Measurements from ENCODE around the gene DCST2. TPM values are rescaled to one million over a fixed set of nuclear protein-coding genes. Genes with fewer than 3 reads are reported as not detected.
A peak's percentile ranks its signal among the peaks of the same experiment; 100 is the strongest.

DCST2 gene
- total RNA-seq, 1 donor from 2014 or later = 0.64 TPM

DNA sequence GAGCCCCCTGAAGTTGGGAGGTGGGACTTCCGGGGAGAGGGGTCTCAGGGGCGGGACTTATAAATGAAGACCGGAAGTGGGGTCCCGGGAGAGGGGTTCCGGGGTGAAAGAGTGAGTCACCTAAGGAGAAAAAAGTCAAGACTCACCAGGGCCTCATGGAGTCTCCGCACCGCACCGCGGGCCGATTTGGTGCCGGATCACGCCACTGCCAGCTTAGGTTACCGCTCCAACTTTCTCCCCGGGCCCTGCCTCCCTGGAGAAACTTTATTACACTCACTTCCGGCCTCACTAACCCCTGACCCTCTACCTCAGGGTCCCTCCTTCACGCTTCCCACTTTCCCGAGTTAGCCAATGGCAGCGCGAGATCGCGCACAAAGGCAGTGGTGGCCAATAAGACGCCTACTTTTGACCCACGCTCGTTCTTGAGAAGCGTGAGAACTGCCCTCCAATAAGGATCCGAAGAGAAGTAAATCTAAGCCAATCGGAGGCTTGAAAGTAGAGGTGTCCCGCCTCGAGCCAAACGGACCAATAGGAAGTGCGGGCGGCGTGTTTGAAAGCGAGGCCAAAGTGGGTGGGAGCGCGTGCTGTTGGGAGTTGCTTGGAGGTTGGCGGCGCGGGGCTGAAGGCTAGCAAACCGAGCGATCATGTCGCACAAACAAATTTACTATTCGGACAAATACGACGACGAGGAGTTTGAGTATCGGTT, 59.3 kb downstream of the DCST2 start, which contains the start of gene CKS1B:
TSS of gene CKS1B (plus strand) at position 580 of the 706 bp plus-strand sequence. CDS start at position 645, 65 bp downstream.
- peaks cover 22% of the 10 kb centered on the region for H3K4me1 Mint-ChIP-seq (ENCODE audit: low read depth, unreplicated experiment)
- peak; percentile 94 for DNase-seq
- TF ChIP-seq, protein P1, sequence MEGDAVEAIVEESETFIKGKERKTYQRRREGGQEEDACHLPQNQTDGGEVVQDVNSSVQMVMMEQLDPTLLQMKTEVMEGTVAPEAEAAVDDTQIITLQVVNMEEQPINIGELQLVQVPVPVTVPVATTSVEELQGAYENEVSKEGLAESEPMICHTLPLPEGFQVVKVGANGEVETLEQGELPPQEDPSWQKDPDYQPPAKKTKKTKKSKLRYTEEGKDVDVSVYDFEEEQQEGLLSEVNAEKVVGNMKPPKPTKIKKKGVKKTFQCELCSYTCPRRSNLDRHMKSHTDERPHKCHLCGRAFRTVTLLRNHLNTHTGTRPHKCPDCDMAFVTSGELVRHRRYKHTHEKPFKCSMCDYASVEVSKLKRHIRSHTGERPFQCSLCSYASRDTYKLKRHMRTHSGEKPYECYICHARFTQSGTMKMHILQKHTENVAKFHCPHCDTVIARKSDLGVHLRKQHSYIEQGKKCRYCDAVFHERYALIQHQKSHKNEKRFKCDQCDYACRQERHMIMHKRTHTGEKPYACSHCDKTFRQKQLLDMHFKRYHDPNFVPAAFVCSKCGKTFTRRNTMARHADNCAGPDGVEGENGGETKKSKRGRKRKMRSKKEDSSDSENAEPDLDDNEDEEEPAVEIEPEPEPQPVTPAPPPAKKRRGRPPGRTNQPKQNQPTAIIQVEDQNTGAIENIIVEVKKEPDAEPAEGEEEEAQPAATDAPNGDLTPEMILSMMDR (IDR thresholded peaks at IDR 0.05; ENCODE audit: partially characterized antibody, unreplicated experiment) = no peak
- H3K36me3 Mint-ChIP-seq (ENCODE audit: unreplicated experiment) = no peaks in the 10 kb centered on the region
- peaks cover 6% of the 10 kb centered on the region for H3K27me3 Mint-ChIP-seq (ENCODE audit: unreplicated experiment)
- no peak within 1 kb of the TSS for H3K4me3 Mint-ChIP-seq (ENCODE audit: unreplicated experiment)
- H3K27ac Mint-ChIP-seq (ENCODE audit: unreplicated experiment) = no peak within 1 kb of the TSS
- H3K9me3 Mint-ChIP-seq (ENCODE audit: unreplicated experiment) = peaks cover 2% of the 10 kb centered on the region

DNA sequence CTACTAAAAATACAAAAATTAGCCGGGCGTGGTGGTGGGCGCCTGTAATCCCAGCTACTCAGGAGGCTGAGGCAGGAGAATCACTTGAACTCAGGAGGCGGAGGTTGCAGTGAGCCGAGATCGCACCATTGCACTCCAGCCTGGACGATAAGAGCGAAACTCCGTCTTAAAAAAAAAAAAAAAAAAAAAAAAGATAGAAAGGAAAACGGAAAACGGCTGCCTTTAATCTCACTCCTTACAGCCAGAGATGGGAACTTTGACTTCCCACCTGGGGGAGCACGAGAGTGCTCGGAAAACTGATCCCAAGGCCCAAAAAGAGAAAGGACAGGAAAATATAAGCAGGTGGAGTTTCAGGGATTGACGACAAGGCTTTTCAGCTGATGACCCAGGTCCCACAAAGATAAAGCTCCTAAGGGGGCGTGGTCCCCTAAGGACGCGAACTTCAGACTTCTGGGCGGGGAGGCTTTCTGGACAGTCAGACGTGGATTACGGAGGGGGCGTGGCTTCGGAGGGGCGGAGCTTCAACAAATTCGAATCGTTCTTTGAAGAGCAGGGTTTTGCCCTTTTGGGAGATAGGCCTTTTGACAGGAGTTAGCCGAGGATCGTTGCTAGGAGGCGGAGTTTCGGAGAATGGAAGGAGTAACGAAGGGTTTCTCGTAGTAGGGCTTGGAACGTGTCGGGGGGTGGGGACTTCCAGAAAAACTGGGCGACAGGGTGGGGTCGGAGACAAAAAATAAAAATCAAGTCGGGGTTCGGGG, 60.1 kb downstream of the DCST2 start:
- H3K9me3 Mint-ChIP-seq (ENCODE audit: unreplicated experiment) = peaks cover 3% of the 10 kb centered on the region
- TF ChIP-seq, protein P1 (IDR thresholded peaks at IDR 0.05; ENCODE audit: partially characterized antibody, unreplicated experiment) = peak; percentile 18
- peaks cover 27% of the 10 kb centered on the region for H3K4me1 Mint-ChIP-seq (ENCODE audit: low read depth, unreplicated experiment)

DNA sequence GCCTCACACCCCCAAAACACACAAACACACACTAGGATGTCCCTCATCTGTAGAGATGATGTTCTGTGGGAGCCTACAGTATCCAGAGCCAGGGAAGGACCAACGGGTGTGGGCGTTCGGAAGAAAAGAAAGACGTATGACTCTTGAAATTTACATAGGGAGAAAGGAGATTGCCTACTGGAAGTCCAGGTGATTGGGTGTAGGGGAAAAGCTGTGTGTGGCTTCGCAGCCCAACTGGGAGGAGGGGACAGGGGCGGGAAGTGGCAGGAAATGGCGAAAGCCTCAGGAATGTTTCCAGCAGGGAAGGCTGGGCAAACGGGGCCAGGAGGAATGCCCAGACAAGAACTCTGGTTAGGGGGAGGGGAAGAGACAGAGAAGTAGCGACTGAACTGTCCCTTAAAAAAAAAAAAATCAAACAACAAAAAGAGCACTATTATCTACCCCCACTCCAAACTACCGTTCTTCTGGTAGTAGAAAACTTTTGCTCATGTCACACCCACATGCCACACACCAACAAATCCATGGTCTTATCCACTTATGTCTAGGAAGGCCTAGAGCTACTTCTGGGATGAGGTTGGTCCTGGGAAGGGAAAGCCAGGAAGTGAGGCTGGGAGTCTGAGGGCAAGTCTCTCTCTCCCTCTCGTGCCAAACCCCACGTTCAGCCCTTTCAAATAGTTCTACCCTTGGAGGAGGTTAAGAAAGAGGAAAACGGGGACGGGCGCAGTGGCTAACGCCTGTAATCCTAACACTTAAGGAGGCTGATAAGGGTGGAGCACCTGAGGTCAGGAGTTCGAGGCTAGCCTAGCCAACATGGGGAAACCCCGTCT, 60.9 kb downstream of the DCST2 start:
- H3K4me1 Mint-ChIP-seq (ENCODE audit: low read depth, unreplicated experiment) = peaks cover 31% of the 10 kb centered on the region
- TF ChIP-seq, protein P1 (IDR thresholded peaks at IDR 0.05; ENCODE audit: partially characterized antibody, unreplicated experiment) = no peak
- peaks cover 9% of the 10 kb centered on the region for H3K27me3 Mint-ChIP-seq (ENCODE audit: unreplicated experiment)
- H3K36me3 Mint-ChIP-seq (ENCODE audit: unreplicated experiment) = no peaks in the 10 kb centered on the region
- DNase-seq = no peak
- peak overlapping the region; percentile 82 for H3K4me3 Mint-ChIP-seq (ENCODE audit: unreplicated experiment)
- H3K9me3 Mint-ChIP-seq (ENCODE audit: unreplicated experiment) = peaks cover 3% of the 10 kb centered on the region
- H3K27ac Mint-ChIP-seq (ENCODE audit: unreplicated experiment) = peak overlapping the region; percentile 89

More for the DNA sequence above, 60.1 kb downstream of the DCST2 start:
- Mint-ChIP-seq H3K4me3 (ENCODE audit: unreplicated experiment) (peak overlapping the region; percentile 82), H3K36me3 (ENCODE audit: unreplicated experiment) (no peaks in the 10 kb centered on the region), H3K27me3 (ENCODE audit: unreplicated experiment) (peaks cover 6% of the 10 kb centered on the region), H3K27ac (ENCODE audit: unreplicated experiment) (no peak overlapping the region)
- peak; percentile 95 for DNase-seq

DNA sequence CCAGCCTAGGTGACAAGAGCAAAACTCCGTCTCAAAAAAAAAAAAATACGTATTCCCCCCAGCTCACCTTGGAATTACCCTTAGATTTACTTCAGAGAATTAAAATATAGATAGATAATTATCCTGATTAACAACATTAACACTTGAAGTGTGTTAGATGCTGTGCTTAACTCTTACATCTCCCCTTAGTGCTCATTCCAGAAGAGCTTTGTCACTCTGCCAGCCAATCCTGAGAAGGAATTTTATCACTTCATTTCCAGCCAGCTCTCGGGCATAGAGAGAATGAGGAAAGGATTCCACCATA, 61.4 kb downstream of the DCST2 start:
- Mint-ChIP-seq H3K9me3 (ENCODE audit: unreplicated experiment) (peaks cover 5% of the 10 kb centered on the region), H3K36me3 (ENCODE audit: unreplicated experiment) (no peaks in the 10 kb centered on the region), H3K27ac (ENCODE audit: unreplicated experiment) (peak overlapping the region; percentile 89), H3K27me3 (ENCODE audit: unreplicated experiment) (peaks cover 9% of the 10 kb centered on the region), H3K4me1 (ENCODE audit: low read depth, unreplicated experiment) (peaks cover 31% of the 10 kb centered on the region), H3K4me3 (ENCODE audit: unreplicated experiment) (peak overlapping the region; percentile 82)
- DNase-seq = no peak
- TF ChIP-seq, protein P1 (IDR thresholded peaks at IDR 0.05; ENCODE audit: partially characterized antibody, unreplicated experiment) = no peak

Measured in glutamatergic neuron (in vitro differentiated cells).